Epithelial cell of esophagus (primary cell): Measurements from ENCODE around the gene CDH4.

ENCODE experiments used
- DNase-seq: peaks from one replicate; pipeline ENCODE4 v3.0.0; 2010; ENCODE audit warnings: low read depth
- H3K4me3 ChIP-seq: 2 replicates; pipeline ENCODE4 v1.5.1; 2011; ENCODE audit warnings: mild to moderate bottlenecking, low read length, control low read depth
- CTCF ChIP-seq: IDR thresholded peaks from 2 replicates; pipeline ENCODE4 v1.5.1; 2011; ENCODE audit warnings: low read depth, mild to moderate bottlenecking, low read length, control low read depth, inconsistent platforms; ENCODE audit not compliant: insufficient read depth; ENCODE audit errors: missing control alignments

Gene CDH4

GRCh38 chr20:61378694-61379355 lies 126.8 kb downstream of the CDH4 start:
- TF ChIP-seq CTCF, result no peak
- H3K4me3 ChIP-seq, result no peak overlapping the region
- no peak for DNase-seq

GRCh38 chr20:61379898-61380544 lies 128.0 kb downstream of the CDH4 start:
- no peak overlapping the region for H3K4me3 ChIP-seq
- DNase-seq, result no peak
- no peak for TF ChIP-seq CTCF

DNA sequence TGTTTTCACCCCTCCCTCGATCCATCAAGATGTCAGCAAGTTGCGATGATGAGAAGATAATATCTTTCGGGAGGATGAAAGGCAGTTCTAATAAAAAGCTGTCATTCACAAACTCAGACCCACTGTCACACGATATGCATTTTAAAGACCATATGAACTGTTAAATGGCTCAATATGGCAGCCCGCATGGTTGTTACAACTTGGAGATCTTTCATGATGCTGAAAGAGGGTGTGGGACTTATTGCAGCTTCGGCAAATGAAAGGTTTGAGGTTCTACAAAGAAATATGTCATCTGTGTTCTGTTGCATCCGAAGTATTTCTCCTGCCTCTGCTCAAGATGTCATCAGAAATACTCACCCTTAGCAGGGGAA lies 128.5 kb downstream of the CDH4 start:
- DNase-seq, result no peak
- H3K4me3 ChIP-seq, result no peak overlapping the region
- no peak for TF ChIP-seq CTCF

- no peak for TF ChIP-seq CTCF
- no peak for DNase-seq
- H3K4me3 ChIP-seq, result no peak overlapping the region
Observed at GRCh38 chr20:61382194-61382593, 130.1 kb downstream of the CDH4 start.

- TF ChIP-seq CTCF, result no peak
Observed at GRCh38 chr20:61385296-61385695, 133.2 kb downstream of the CDH4 start.

GRCh38 chr20:61385731-61386130 lies 133.7 kb downstream of the CDH4 start:
- TF ChIP-seq CTCF, result no peak
- DNase-seq, result no peak
- no peak overlapping the region for H3K4me3 ChIP-seq

More at GRCh38 chr20:61385296-61385695, 133.2 kb downstream of the CDH4 start:
- no peak overlapping the region for H3K4me3 ChIP-seq
- DNase-seq, result no peak
